Pancreas (tissue), 10 donors: ENCODE data around the gene KCNN3. TPM values are rescaled to one million over a fixed set of nuclear protein-coding genes. Genes with fewer than 3 reads are reported as not detected.

Experiments used
- ATAC-seq, 4 donors: fragments of 200-7000 bp; cut with Tn5 transposase; one replicate each; pipeline versions ENCODE4 v1.8.0 to v1.9.1; 2020; ENCODE audit warnings: mild to moderate bottlenecking in 4 of 4, moderate library complexity in 4 of 4
- DNase-seq, 6 donors: peaks; one replicate each; pipeline ENCODE4 v3.0.0-alpha.2; 2020
- FAIRE-seq: peaks from 2 replicates; lab custom pipeline; 2012; peaks lifted over from hg19 to GRCh38; lab: Jason Lieb, UNC
- H3K27ac ChIP-seq, 4 donors: fragments of 200-600 bp; sonication (generic); 1 replicate in 3 of 4; 2 replicates in 1 of 4; pipeline versions ENCODE4 v1.5.0 to v1.8.0; 2020
- H3K27me3 ChIP-seq, 4 donors: fragments of 200-600 bp; one replicate each; pipeline ENCODE4 v1.8.0; 2021
- H3K36me3 ChIP-seq, 3 donors: fragments of 200-600 bp; sonication (generic) in 1 of 3; one replicate each; pipeline versions ENCODE4 v1.5.0 to v1.8.0; 2020 to 2021
- H3K4me1 ChIP-seq, 3 donors: fragments of 200-600 bp; one replicate each; pipeline ENCODE4 v1.8.0; 2021
- H3K4me3 ChIP-seq, 4 donors: fragments of 200-600 bp; sonication (generic) in 2 of 4; one replicate each; pipeline versions ENCODE4 v1.5.0 to v1.8.0; 2020 to 2021
- H3K9me3 ChIP-seq, 4 donors: fragments of 200-600 bp; one replicate each; pipeline ENCODE4 v1.8.0; 2021
- CTCF ChIP-seq, 4 donors: fragments of 200-600 bp; sonication (generic) in 3 of 4; IDR thresholded peaks; one replicate each; pipeline versions ENCODE4 v1.5.0 to v1.8.0; 2021; ENCODE audit warnings: antibody characterized with exemption in 4 of 4
- WGBS, 2 donors: extraction: QIAGEN DNeasy Blood & Tissue Kit; methylation state at CpG; one replicate each; pipeline ENCODE4 v1.1.7; 2013; 5-methylcytosine and 5-hydroxymethylcytosine counted together
- intact Hi-C, 3 donors: fragments of 100-400 bp; cut with DNase I; formaldehyde crosslinking; loops; one replicate each; pipeline versions ENCODE4 v1.11.1 to v1.14.2; 2022
- polyA plus RNA-seq, 2 donors: library from polyadenylated mRNA; stranded (reverse); fragments of 200-250 nt; gene quantifications; one replicate each; pipeline ENCODE4 v1.2.3, GENCODE V29; 2013
- total RNA-seq, 6 donors: library from RNA; stranded (reverse); fragmentation: NEBNext Ultra II Directional in 4 of 6; extraction: Animal tissue kit (Norgen Biotek cat#: 25700) in 4 of 6; gene quantifications; one replicate each; pipeline versions ENCODE4 v1.2.1 to v1.2.4, GENCODE V29; 2021 to 2023
- donor health status: healthy with polysubstance abuse.
- donor health status: DM: no; HTN: no; CAD: no; lungs with moderate emphysema.
- donor health status: DM: no; HTN: no; CAD: no.
- donor health status: control.
- donor health status: control.
- donor health status: Bipolar disorder and iron deficiency.
- donor health status: DM: yes; HTN: yes; CAD: no.
- donor health status: DM: no; HTN: no; CAD: no.
- donor health status: DM: no; HTN: no; CAD: no.
- donor health status: DM: yes; HTN: yes; CAD: no.

Gene KCNN3
- total and polyA plus RNA-seq, 8 donors: 0.11 to 1.0 (median 0.33) TPM

GRCh38 chr1:154857441-154858215, 12.5 kb downstream of the KCNN3 start:
- no peak for TF ChIP-seq CTCF (IDR thresholded peaks at IDR 0.05)
- Histone ChIP-seq H3K36me3 (no peaks in the 10 kb centered on the region), H3K4me1 (no peaks in the 10 kb centered on the region), H3K27ac (no peak overlapping the region), H3K27me3 (no peaks in the 10 kb centered on the region), H3K4me3 (no peak overlapping the region), H3K9me3 (no peaks in the 10 kb centered on the region)
- intact Hi-C loops: no loop called here
- 84% methylated on average over 11 of the region's 11 CpGs for WGBS, 2 donors
- no peak for ATAC-seq
- no peak for FAIRE-seq
- no peak for DNase-seq

- TF ChIP-seq CTCF (IDR thresholded peaks at IDR 0.05): no peak
- intact Hi-C loops: no loop called here
- ATAC-seq (no peak), FAIRE-seq (no peak), DNase-seq (no peak)
- H3K4me1 ChIP-seq: no peaks in the 10 kb centered on the region
- H3K27ac ChIP-seq: no peak overlapping the region
- H3K9me3 ChIP-seq: no peaks in the 10 kb centered on the region
- H3K4me3 ChIP-seq: no peak overlapping the region
- WGBS, 2 donors: 81 to 93% methylated on average over 6 of the region's 6 CpGs
- no peaks in the 10 kb centered on the region for H3K36me3 ChIP-seq
- no peaks in the 10 kb centered on the region for H3K27me3 ChIP-seq
These were observed 13.1 kb downstream of the KCNN3 start for GRCh38 chr1:154857022-154857421.

- no peak for ATAC-seq
- TF ChIP-seq CTCF (IDR thresholded peaks at IDR 0.05): no peak
- no peak overlapping the region for H3K4me3 ChIP-seq
- no peaks in the 10 kb centered on the region for H3K4me1 ChIP-seq
- DNase-seq: no peak
- no peak for FAIRE-seq
- 77 to 82% methylated on average over 3 of the region's 3 CpGs for WGBS, 2 donors
- no peak overlapping the region for H3K27ac ChIP-seq
- H3K27me3 ChIP-seq: no peaks in the 10 kb centered on the region
- no peaks in the 10 kb centered on the region for H3K9me3 ChIP-seq
- H3K36me3 ChIP-seq: no peaks in the 10 kb centered on the region
- intact Hi-C loops: no loop called here
These were observed 13.5 kb downstream of the KCNN3 start for GRCh38 chr1:154856544-154856943.

GRCh38 chr1:154856049-154856448, 14.0 kb downstream of the KCNN3 start:
- FAIRE-seq (no peak), DNase-seq (no peak), ATAC-seq (no peak)
- intact Hi-C loops: no loop called here
- no peak for TF ChIP-seq CTCF (IDR thresholded peaks at IDR 0.05)
- Histone ChIP-seq H3K27ac (no peak overlapping the region), H3K27me3 (no peaks in the 10 kb centered on the region), H3K4me3 (no peak overlapping the region), H3K4me1 (no peaks in the 10 kb centered on the region), H3K9me3 (no peaks in the 10 kb centered on the region), H3K36me3 (no peaks in the 10 kb centered on the region)
- WGBS, 2 donors: 60 to 65% methylated on average over 10 of the region's 10 CpGs

GRCh38 chr1:154855186-154855851, 14.8 kb downstream of the KCNN3 start:
- ATAC-seq (no peak), DNase-seq (no peak), FAIRE-seq (no peak)
- intact Hi-C loops: no loop called here
- no peak for TF ChIP-seq CTCF (IDR thresholded peaks at IDR 0.05)
- Histone ChIP-seq H3K4me3 (no peak overlapping the region), H3K4me1 (no peaks in the 10 kb centered on the region), H3K9me3 (no peaks in the 10 kb centered on the region), H3K27ac (no peak overlapping the region), H3K27me3 (no peaks in the 10 kb centered on the region), H3K36me3 (no peaks in the 10 kb centered on the region)
- 73 to 80% methylated on average over 6 of the region's 6 CpGs for WGBS, 2 donors
